ENCODE results near the gene B3GAT1.

- TF ChIP-seq, protein P1, sequence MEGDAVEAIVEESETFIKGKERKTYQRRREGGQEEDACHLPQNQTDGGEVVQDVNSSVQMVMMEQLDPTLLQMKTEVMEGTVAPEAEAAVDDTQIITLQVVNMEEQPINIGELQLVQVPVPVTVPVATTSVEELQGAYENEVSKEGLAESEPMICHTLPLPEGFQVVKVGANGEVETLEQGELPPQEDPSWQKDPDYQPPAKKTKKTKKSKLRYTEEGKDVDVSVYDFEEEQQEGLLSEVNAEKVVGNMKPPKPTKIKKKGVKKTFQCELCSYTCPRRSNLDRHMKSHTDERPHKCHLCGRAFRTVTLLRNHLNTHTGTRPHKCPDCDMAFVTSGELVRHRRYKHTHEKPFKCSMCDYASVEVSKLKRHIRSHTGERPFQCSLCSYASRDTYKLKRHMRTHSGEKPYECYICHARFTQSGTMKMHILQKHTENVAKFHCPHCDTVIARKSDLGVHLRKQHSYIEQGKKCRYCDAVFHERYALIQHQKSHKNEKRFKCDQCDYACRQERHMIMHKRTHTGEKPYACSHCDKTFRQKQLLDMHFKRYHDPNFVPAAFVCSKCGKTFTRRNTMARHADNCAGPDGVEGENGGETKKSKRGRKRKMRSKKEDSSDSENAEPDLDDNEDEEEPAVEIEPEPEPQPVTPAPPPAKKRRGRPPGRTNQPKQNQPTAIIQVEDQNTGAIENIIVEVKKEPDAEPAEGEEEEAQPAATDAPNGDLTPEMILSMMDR (IDR thresholded peaks at IDR 0.05) = no peak
- no peak for TF ChIP-seq POLR2AphosphoS5 (IDR thresholded peaks at IDR 0.05; ENCODE audit: insufficient read depth in 1 of 2, low read depth in 1 of 2)
- TF ChIP-seq POLR2A (IDR thresholded peaks at IDR 0.05) = no peak
Observed at GRCh38 chr11:134433806-134434205, 21.8 kb upstream of the B3GAT1 start.
